Neural progenitor cell (in vitro differentiated cells): Measurements from ENCODE around the gene TMEM190. TPM values are rescaled to one million over a fixed set of nuclear protein-coding genes. Genes with fewer than 3 reads are reported as not detected.
"Not testable (repeated sequence)": the region's sequence is repeated elsewhere in the genome, so short reads cannot be mapped to it uniquely, and the experiment has no call there.

Source experiments
- DNase-seq: peaks from one replicate; pipeline ENCODE4 v3.0.0-alpha.2; 2016; ENCODE audit warnings: low spot score
- H2AFZ ChIP-seq: fragments of 200-600 bp; sonication (generic); replicated peaks from 2 replicates; pipeline ENCODE4 v1.6.1; 2016; ENCODE audit warnings: antibody characterized with exemption
- H3F3A ChIP-seq: fragments of 200-600 bp; sonication (generic); 2 replicates; pipeline ENCODE4 v1.6.1; 2016; ENCODE audit warnings: antibody characterized with exemption, low read depth
- H3K27ac ChIP-seq: fragments of 200-600 bp; sonication (generic); 2 replicates; pipeline ENCODE4 v1.5.1; 2016; ENCODE audit warnings: mild to moderate bottlenecking
- H3K27me3 ChIP-seq: fragments of 200-600 bp; sonication (generic); 2 replicates; pipeline ENCODE4 v1.6.1; 2016; ENCODE audit warnings: mild to moderate bottlenecking, moderate library complexity
- H3K36me3 ChIP-seq: fragments of 200-600 bp; sonication (generic); 2 replicates; pipeline ENCODE4 v1.5.1; 2016
- H3K4me1 ChIP-seq: fragments of 200-600 bp; sonication (generic); 2 replicates; pipeline ENCODE4 v1.6.1; 2016; ENCODE audit warnings: mixed run types
- H3K4me2 ChIP-seq: fragments of 200-600 bp; sonication (generic); 2 replicates; pipeline ENCODE4 v1.6.1; 2016
- H3K4me3 ChIP-seq: fragments of 200-600 bp; sonication (generic); 2 replicates; pipeline ENCODE4 v1.5.1; 2016
- H3K79me2 ChIP-seq: fragments of 200-600 bp; sonication (generic); 2 replicates; pipeline ENCODE4 v1.6.1; 2016; ENCODE audit warnings: low read depth
- H3K9ac ChIP-seq: fragments of 200-600 bp; sonication (generic); 2 replicates; pipeline ENCODE4 v1.6.1; 2016
- H3K9me3 ChIP-seq: fragments of 200-600 bp; sonication (generic); 2 replicates; pipeline ENCODE4 v1.5.1; 2016; ENCODE audit warnings: low read depth
- H4K20me1 ChIP-seq: fragments of 200-600 bp; sonication (generic); 2 replicates; pipeline ENCODE4 v1.6.1; 2016; ENCODE audit warnings: low read depth
- H3K27ac Mint-ChIP-seq: 3 replicates; pipeline ENCODE4 v1.8.0; 2021; ENCODE audit warnings: mixed read lengths
- H3K27me3 Mint-ChIP-seq: 2 replicates; pipeline ENCODE4 v1.8.0; 2022; ENCODE audit warnings: low read depth, mild to moderate bottlenecking, inconsistent platforms, moderate library complexity, mixed read lengths; ENCODE audit not compliant: insufficient read depth
- H3K36me3 Mint-ChIP-seq: 3 replicates; pipeline ENCODE4 v1.8.0; 2021; ENCODE audit warnings: mixed read lengths
- H3K4me1 Mint-ChIP-seq: 3 replicates; pipeline ENCODE4 v1.8.0; 2021; ENCODE audit warnings: mixed read lengths
- H3K4me3 Mint-ChIP-seq: 3 replicates; pipeline ENCODE4 v1.8.0; 2021; ENCODE audit warnings: mild to moderate bottlenecking, moderate library complexity, mixed read lengths
- H3K9me3 Mint-ChIP-seq: 3 replicates; pipeline ENCODE4 v1.8.0; 2020; ENCODE audit warnings: mixed read lengths
- CTCF ChIP-seq: fragments of 200-600 bp; sonication (generic); IDR thresholded peaks from 2 replicates; pipeline ENCODE4 v1.5.1; 2017; ENCODE audit warnings: antibody characterized with exemption, mild to moderate bottlenecking
- EZH2 ChIP-seq: fragments of 200-600 bp; sonication (generic); IDR thresholded peaks from 2 replicates; pipeline ENCODE4 v1.6.1; 2017; ENCODE audit warnings: antibody characterized with exemption, mild to moderate bottlenecking, moderate library complexity
- EZH2phosphoT487 ChIP-seq: fragments of 200-600 bp; sonication (generic); IDR thresholded peaks from 2 replicates; pipeline ENCODE4 v1.6.1; 2017; ENCODE audit warnings: antibody characterized with exemption
- total RNA-seq: library from RNA; depleted of rRNA; stranded (reverse); fragments of >200 nt; gene quantifications from 2 replicates; pipeline ENCODE4 v1.2.3, GENCODE V29; 2015; ENCODE audit warnings: low replicate concordance

The TMEM190 gene
- total RNA-seq, 1 donor from 2014 or later: not detected

- Histone ChIP-seq H3K27ac (no peak overlapping the region), H3K4me2 (peak overlapping the region; percentile 21), H4K20me1 (peaks cover 39% of the 10 kb centered on the region), H3K4me1 (peaks cover 15% of the 10 kb centered on the region), H3K9ac (no peak overlapping the region), H3K4me3 (peak overlapping the region; percentile 6), H3K27me3 (no peaks in the 10 kb centered on the region), H3K36me3 (no peaks in the 10 kb centered on the region), H3K9me3 (no peaks in the 10 kb centered on the region), H2AFZ (no peak overlapping the region), H3F3A (peaks cover 35% of the 10 kb centered on the region), H3K79me2 (peaks cover 40% of the 10 kb centered on the region)
- Mint-ChIP-seq H3K4me1 (peaks cover 30% of the 10 kb centered on the region), H3K9me3 (peaks cover 13% of the 10 kb centered on the region), H3K27me3 (peaks cover 14% of the 10 kb centered on the region), H3K27ac (peak overlapping the region; percentile 99), H3K36me3 (peaks cover 24% of the 10 kb centered on the region), H3K4me3 (peak overlapping the region; percentile 95)
- no peak for DNase-seq
- no peak for TF ChIP-seq EZH2
- no peak for TF ChIP-seq EZH2phosphoT487
- no peak for TF ChIP-seq CTCF
Measured at GRCh38 chr19:55408533-55408872, 31.9 kb downstream of the TMEM190 start.

GRCh38 chr19:55409179-55409578 lies 32.6 kb downstream of the TMEM190 start:
- Histone ChIP-seq H3K79me2 (peaks cover 33% of the 10 kb centered on the region), H3F3A (peaks cover 28% of the 10 kb centered on the region), H3K4me1 (peaks cover 15% of the 10 kb centered on the region), H4K20me1 (peaks cover 32% of the 10 kb centered on the region)
- H3K36me3 ChIP-seq, H3K27me3 ChIP-seq, DNase-seq, H3K9me3 ChIP-seq, H3K4me3 ChIP-seq, H3K4me2 ChIP-seq, H3K27ac ChIP-seq, H2AFZ ChIP-seq, H3K9ac ChIP-seq: not testable (repeated sequence)
- Mint-ChIP-seq H3K9me3 (peaks cover 13% of the 10 kb centered on the region), H3K4me3 (peak overlapping the region; percentile 64), H3K27ac (peak overlapping the region; percentile 95), H3K36me3 (peaks cover 19% of the 10 kb centered on the region), H3K4me1 (peaks cover 25% of the 10 kb centered on the region), H3K27me3 (peaks cover 14% of the 10 kb centered on the region)

- H3K9me3 ChIP-seq: no peaks in the 10 kb centered on the region
- no peak overlapping the region for H3K27ac Mint-ChIP-seq
- TF ChIP-seq CTCF (no peak), EZH2phosphoT487 (no peak), EZH2 (no peak)
Measured at GRCh38 chr19:55410168-55410567, 33.5 kb downstream of the TMEM190 start.

GRCh38 chr19:55418185-55418584 lies 41.6 kb downstream of the TMEM190 start:
- Histone ChIP-seq H3K9ac (no peak overlapping the region), H4K20me1 (no peaks in the 10 kb centered on the region), H3K79me2 (no peaks in the 10 kb centered on the region), H3K4me2 (no peak overlapping the region), H3F3A (no peaks in the 10 kb centered on the region), H3K27ac (no peak overlapping the region), H3K4me1 (no peaks in the 10 kb centered on the region), H3K9me3 (no peaks in the 10 kb centered on the region), H3K36me3 (no peaks in the 10 kb centered on the region), H3K27me3 (peaks cover 19% of the 10 kb centered on the region), H2AFZ (no peak overlapping the region), H3K4me3 (no peak overlapping the region)
- Mint-ChIP-seq H3K4me3 (no peak overlapping the region), H3K27ac (peak overlapping the region; percentile 44), H3K27me3 (peaks cover 15% of the 10 kb centered on the region), H3K4me1 (peaks cover 5% of the 10 kb centered on the region), H3K36me3 (no peaks in the 10 kb centered on the region), H3K9me3 (no peaks in the 10 kb centered on the region)
- TF ChIP-seq EZH2phosphoT487: no peak
- peak; percentile 29 for TF ChIP-seq EZH2
- peak; percentile 84 for TF ChIP-seq CTCF
- peak; percentile 86 for DNase-seq

More at GRCh38 chr19:55410168-55410567, 33.5 kb downstream of the TMEM190 start:
- no peak for DNase-seq
- peaks cover 19% of the 10 kb centered on the region for H3K36me3 Mint-ChIP-seq
- no peak overlapping the region for H3K4me3 ChIP-seq
- H3K4me2 ChIP-seq: no peak overlapping the region
- H3K27me3 ChIP-seq: no peaks in the 10 kb centered on the region
- no peak overlapping the region for H3K9ac ChIP-seq
- H3K36me3 ChIP-seq: no peaks in the 10 kb centered on the region
- no peak overlapping the region for H3K27ac ChIP-seq
- H2AFZ ChIP-seq: no peak overlapping the region
- peaks cover 13% of the 10 kb centered on the region for H3K9me3 Mint-ChIP-seq
- peaks cover 23% of the 10 kb centered on the region for H3K79me2 ChIP-seq
- peaks cover 22% of the 10 kb centered on the region for H4K20me1 ChIP-seq
- peaks cover 25% of the 10 kb centered on the region for H3K4me1 Mint-ChIP-seq
- H3K4me3 Mint-ChIP-seq: no peak overlapping the region
- peaks cover 15% of the 10 kb centered on the region for H3K4me1 ChIP-seq
- H3F3A ChIP-seq: peaks cover 20% of the 10 kb centered on the region
- peaks cover 16% of the 10 kb centered on the region for H3K27me3 Mint-ChIP-seq
